Natural killer cell (primary cell): ENCODE measurements around the gene RALGPS1. TPM values are rescaled to one million over a fixed set of nuclear protein-coding genes. Genes with fewer than 3 reads are reported as not detected.

Experiments
- ATAC-seq, 3 donors: fragments of 150-1000 bp in 2 of 3; fragments of 200-7000 bp in 1 of 3; cut with Tn5 transposase; 1 replicate in 1 of 3; 2 replicates in 2 of 3; pipeline ENCODE4 v1.10.0; 2021; ENCODE audit warnings: mild to moderate bottlenecking in 2 of 3, moderate library complexity in 2 of 3
- DNase-seq, 2 donors: peaks; one replicate each; pipeline versions ENCODE4 v3.0.0 to v3.0.0-alpha.2; 2013 to 2021; ENCODE audit warnings: mixed read lengths in 1 of 2
- H3K27ac ChIP-seq: one replicate; pipeline ENCODE4 v1.5.1; 2013; ENCODE audit warnings: mild to moderate bottlenecking, low read length
- H3K27me3 ChIP-seq: one replicate; pipeline ENCODE4 v1.6.1; 2013; ENCODE audit warnings: low read length; ENCODE audit not compliant: control insufficient read depth, insufficient read depth
- H3K36me3 ChIP-seq: one replicate; pipeline ENCODE4 v1.6.1; 2013; ENCODE audit warnings: low read length; ENCODE audit not compliant: control insufficient read depth, insufficient read depth
- H3K4me1 ChIP-seq: one replicate; pipeline ENCODE4 v1.6.1; 2013; ENCODE audit warnings: low read length; ENCODE audit not compliant: control insufficient read depth, insufficient read depth
- H3K4me3 ChIP-seq: one replicate; pipeline ENCODE4 v1.5.1; 2013; ENCODE audit warnings: low read length
- H3K9me3 ChIP-seq: one replicate; pipeline ENCODE4 v1.6.1; 2013; ENCODE audit warnings: low read length; ENCODE audit not compliant: control insufficient read depth, insufficient read depth
- H3K27ac Mint-ChIP-seq, 2 donors: one replicate each; pipeline ENCODE4 v1.8.0; 2022; ENCODE audit warnings: mild to moderate bottlenecking in 2 of 2, mixed read lengths in 2 of 2, moderate library complexity in 1 of 2
- H3K27me3 Mint-ChIP-seq, 2 donors: one replicate each; pipeline ENCODE4 v1.8.0; 2022; ENCODE audit warnings: low read depth in 2 of 2, mixed read lengths in 2 of 2
- H3K36me3 Mint-ChIP-seq: one replicate; pipeline ENCODE4 v1.8.0; 2022; ENCODE audit warnings: mixed read lengths
- H3K4me1 Mint-ChIP-seq, 2 donors: one replicate each; pipeline ENCODE4 v1.8.0; 2022; ENCODE audit warnings: mixed read lengths in 2 of 2
- H3K4me3 Mint-ChIP-seq: one replicate; pipeline ENCODE4 v1.8.0; 2022; ENCODE audit warnings: mild to moderate bottlenecking, moderate library complexity, mixed read lengths
- H3K9me3 Mint-ChIP-seq, 2 donors: one replicate each; pipeline ENCODE4 v1.8.0; 2022; ENCODE audit warnings: mixed read lengths in 2 of 2
- WGBS: methylation state at CpG from one replicate; pipeline ENCODE4 v1.1.7; 2013; ENCODE audit warnings: missing lambda C conversion rate; ENCODE audit not compliant: insufficient coverage; 5-methylcytosine and 5-hydroxymethylcytosine counted together
- intact Hi-C: fragments of 100-400 bp; cut with micrococcal nuclease; formaldehyde crosslinking; loops from one replicate; pipeline ENCODE4 v1.14.2; 2022
- total RNA-seq, 4 donors: library from RNA; stranded (reverse); fragments of 120-200 nt in 1 of 4; gene quantifications; one replicate each; pipeline versions ENCODE4 v1.2.3 to v1.2.4, GENCODE V29; 2013 to 2022
- TF ChIP-seq, protein P1 (sequence below): fragments of 200-600 bp; IDR thresholded peaks from one replicate; pipeline ENCODE4 v1.8.0; 2022; ENCODE audit warnings: antibody characterized with exemption

RALGPS1 gene
- total RNA-seq, 3 donors from 2014 or later (not counting 1 experiment from before 2014, with no cell fraction given): 11.9 to 21.2 (median 13.2) TPM

DNA sequence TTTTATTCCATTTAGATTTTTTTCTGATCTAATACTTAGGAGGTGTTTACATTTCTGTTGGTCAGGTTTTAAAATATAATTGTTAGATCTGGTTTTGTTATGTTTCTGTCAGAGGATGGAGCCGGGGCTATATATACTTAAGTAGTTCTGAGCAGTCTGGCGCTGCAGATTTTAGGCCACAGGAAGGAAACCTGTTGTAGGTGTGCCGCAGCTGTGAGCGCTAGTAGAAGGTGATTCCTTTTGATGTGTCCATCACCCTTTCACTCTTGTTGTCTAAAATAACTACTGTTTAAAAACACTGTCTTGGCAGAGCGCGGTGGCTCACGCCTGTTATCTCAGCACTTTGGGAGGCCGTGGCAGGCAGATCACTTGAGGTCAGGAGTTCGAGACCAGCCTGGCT is 37.2 kb upstream of the RALGPS1 start:
- H3K9me3 ChIP-seq: no peaks in the 10 kb centered on the region
- WGBS: 35% methylated on average over 9 of the region's 9 CpGs
- peak in 1 of 2 donors; percentile 47 for DNase-seq

GRCh38 chr9:126879288-126879687 is 35.3 kb upstream of the RALGPS1 start:
- H3K36me3 ChIP-seq: peaks cover 27% of the 10 kb centered on the region
- no peak for ATAC-seq

More for the DNA sequence above, 37.2 kb upstream of the RALGPS1 start:
- Mint-ChIP-seq H3K27me3 (no peaks in the 10 kb centered on the region), H3K4me1 (peaks cover 44 to 53% of the 10 kb centered on the region in 2 donors), H3K4me3 (peak overlapping the region; percentile 41), H3K36me3 (no peaks in the 10 kb centered on the region), H3K9me3 (no peaks in the 10 kb centered on the region), H3K27ac (peak overlapping the region; percentile 83 to 84)
- peak; percentile 70 to 83 (median 79) for ATAC-seq
- peak overlapping the region; percentile 18 for H3K27ac ChIP-seq
- intact Hi-C loops: no loop called here
- H3K36me3 ChIP-seq: peaks cover 22% of the 10 kb centered on the region
- H3K4me3 ChIP-seq: no peak overlapping the region
- peaks cover 16% of the 10 kb centered on the region for H3K4me1 ChIP-seq
- H3K27me3 ChIP-seq: no peaks in the 10 kb centered on the region
- TF ChIP-seq, protein P1, sequence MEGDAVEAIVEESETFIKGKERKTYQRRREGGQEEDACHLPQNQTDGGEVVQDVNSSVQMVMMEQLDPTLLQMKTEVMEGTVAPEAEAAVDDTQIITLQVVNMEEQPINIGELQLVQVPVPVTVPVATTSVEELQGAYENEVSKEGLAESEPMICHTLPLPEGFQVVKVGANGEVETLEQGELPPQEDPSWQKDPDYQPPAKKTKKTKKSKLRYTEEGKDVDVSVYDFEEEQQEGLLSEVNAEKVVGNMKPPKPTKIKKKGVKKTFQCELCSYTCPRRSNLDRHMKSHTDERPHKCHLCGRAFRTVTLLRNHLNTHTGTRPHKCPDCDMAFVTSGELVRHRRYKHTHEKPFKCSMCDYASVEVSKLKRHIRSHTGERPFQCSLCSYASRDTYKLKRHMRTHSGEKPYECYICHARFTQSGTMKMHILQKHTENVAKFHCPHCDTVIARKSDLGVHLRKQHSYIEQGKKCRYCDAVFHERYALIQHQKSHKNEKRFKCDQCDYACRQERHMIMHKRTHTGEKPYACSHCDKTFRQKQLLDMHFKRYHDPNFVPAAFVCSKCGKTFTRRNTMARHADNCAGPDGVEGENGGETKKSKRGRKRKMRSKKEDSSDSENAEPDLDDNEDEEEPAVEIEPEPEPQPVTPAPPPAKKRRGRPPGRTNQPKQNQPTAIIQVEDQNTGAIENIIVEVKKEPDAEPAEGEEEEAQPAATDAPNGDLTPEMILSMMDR: no peak

DNA sequence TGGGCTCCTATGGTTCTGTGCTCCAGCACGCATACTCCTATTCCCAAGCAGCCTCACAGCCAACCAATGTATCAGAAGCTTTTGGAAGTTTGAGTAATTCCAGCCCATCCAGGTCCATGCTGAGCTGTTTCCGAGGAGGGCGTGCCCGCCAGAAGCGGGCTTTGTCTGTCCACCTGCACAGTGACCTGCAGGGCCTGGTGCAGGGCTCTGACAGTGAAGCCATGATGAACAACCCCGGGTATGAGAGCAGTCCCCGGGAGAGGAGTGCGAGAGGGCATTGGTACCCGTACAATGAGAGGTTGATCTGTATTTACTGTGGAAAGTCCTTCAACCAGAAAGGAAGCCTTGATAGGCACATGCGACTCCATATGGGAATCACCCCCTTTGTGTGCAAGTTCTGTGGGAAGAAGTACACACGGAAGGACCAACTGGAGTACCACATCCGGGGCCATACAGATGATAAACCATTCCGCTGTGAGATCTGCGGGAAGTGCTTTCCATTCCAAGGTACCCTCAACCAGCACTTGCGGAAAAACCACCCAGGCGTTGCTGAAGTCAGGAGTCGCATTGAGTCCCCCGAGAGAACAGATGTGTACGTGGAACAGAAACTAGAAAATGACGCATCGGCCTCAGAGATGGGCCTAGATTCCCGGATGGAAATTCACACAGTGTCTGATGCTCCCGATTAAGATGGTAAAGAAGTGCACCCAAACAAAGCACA is 34.2 kb upstream of the RALGPS1 start:
- no peaks in the 10 kb centered on the region for H3K9me3 Mint-ChIP-seq
- intact Hi-C loops: no loop called here
- H3K36me3 Mint-ChIP-seq: no peaks in the 10 kb centered on the region
- TF ChIP-seq, protein P1: no peak
- Histone ChIP-seq H3K9me3 (no peaks in the 10 kb centered on the region), H3K27me3 (no peaks in the 10 kb centered on the region), H3K4me3 (no peak overlapping the region), H3K4me1 (peaks cover 16% of the 10 kb centered on the region), H3K36me3 (peaks cover 27% of the 10 kb centered on the region), H3K27ac (no peak overlapping the region)
- 97% methylated on average over 23 of the region's 23 CpGs for WGBS
- no peaks in the 10 kb centered on the region for H3K27me3 Mint-ChIP-seq
- ATAC-seq (no peak), DNase-seq (no peak)
- no peak overlapping the region for H3K4me3 Mint-ChIP-seq
- H3K27ac Mint-ChIP-seq: no peak overlapping the region
- peaks cover 38 to 42% of the 10 kb centered on the region in 2 donors for H3K4me1 Mint-ChIP-seq

More at GRCh38 chr9:126879288-126879687, 35.3 kb upstream of the RALGPS1 start:
- no peaks in the 10 kb centered on the region for H3K36me3 Mint-ChIP-seq
- DNase-seq: no peak
- Histone ChIP-seq H3K27ac (no peak overlapping the region), H3K4me3 (no peak overlapping the region), H3K9me3 (no peaks in the 10 kb centered on the region), H3K4me1 (peaks cover 16% of the 10 kb centered on the region), H3K27me3 (no peaks in the 10 kb centered on the region)
- no peak overlapping the region for H3K27ac Mint-ChIP-seq
- peaks cover 44 to 46% of the 10 kb centered on the region in 2 donors for H3K4me1 Mint-ChIP-seq
- TF ChIP-seq, protein P1: no peak
- no peak overlapping the region for H3K4me3 Mint-ChIP-seq
- H3K9me3 Mint-ChIP-seq: no peaks in the 10 kb centered on the region
- intact Hi-C loops: no loop called here
- no peaks in the 10 kb centered on the region for H3K27me3 Mint-ChIP-seq
- WGBS: 96% methylated on average over 9 of the region's 9 CpGs
